HG02642 (cell line): ENCODE data around the gene DPY19L3.
"Not testable (repeated sequence)": the region's sequence is repeated elsewhere in the genome, so short reads cannot be mapped to it uniquely, and the experiment has no call there.

Experiments used
- ATAC-seq: cut with Tn5 transposase; IDR thresholded peaks from one replicate; pipeline ENCODE4 v1.9.1; 2021; ENCODE audit warnings: mild to moderate bottlenecking; ENCODE audit not compliant: unreplicated experiment, poor library complexity

The DPY19L3 gene

GRCh38 chr19:32489971-32490370 lies 84.4 kb downstream of the DPY19L3 start:
- no peak for ATAC-seq

- ATAC-seq: no peak
Measured at GRCh38 chr19:32497391-32497790, 91.8 kb downstream of the DPY19L3 start.

GRCh38 chr19:32498648-32499200 lies 93.2 kb downstream of the DPY19L3 start:
- ATAC-seq: no peak

- ATAC-seq: not testable (repeated sequence)
Measured at GRCh38 chr19:32512498-32512897, 106.9 kb downstream of the DPY19L3 start.

GRCh38 chr19:32519023-32519422 lies 113.5 kb downstream of the DPY19L3 start:
- no peak for ATAC-seq

GRCh38 chr19:32522967-32523366 lies 117.4 kb downstream of the DPY19L3 start:
- no peak for ATAC-seq

GRCh38 chr19:32526895-32527294 lies 121.3 kb downstream of the DPY19L3 start:
- ATAC-seq: no peak

GRCh38 chr19:32530773-32531172 lies 125.2 kb downstream of the DPY19L3 start:
- ATAC-seq: no peak

- ATAC-seq: no peak
Measured at GRCh38 chr19:32532233-32532632, 126.7 kb downstream of the DPY19L3 start.
